ENCODE results near the gene IRF4.

IRF4 gene

DNA sequence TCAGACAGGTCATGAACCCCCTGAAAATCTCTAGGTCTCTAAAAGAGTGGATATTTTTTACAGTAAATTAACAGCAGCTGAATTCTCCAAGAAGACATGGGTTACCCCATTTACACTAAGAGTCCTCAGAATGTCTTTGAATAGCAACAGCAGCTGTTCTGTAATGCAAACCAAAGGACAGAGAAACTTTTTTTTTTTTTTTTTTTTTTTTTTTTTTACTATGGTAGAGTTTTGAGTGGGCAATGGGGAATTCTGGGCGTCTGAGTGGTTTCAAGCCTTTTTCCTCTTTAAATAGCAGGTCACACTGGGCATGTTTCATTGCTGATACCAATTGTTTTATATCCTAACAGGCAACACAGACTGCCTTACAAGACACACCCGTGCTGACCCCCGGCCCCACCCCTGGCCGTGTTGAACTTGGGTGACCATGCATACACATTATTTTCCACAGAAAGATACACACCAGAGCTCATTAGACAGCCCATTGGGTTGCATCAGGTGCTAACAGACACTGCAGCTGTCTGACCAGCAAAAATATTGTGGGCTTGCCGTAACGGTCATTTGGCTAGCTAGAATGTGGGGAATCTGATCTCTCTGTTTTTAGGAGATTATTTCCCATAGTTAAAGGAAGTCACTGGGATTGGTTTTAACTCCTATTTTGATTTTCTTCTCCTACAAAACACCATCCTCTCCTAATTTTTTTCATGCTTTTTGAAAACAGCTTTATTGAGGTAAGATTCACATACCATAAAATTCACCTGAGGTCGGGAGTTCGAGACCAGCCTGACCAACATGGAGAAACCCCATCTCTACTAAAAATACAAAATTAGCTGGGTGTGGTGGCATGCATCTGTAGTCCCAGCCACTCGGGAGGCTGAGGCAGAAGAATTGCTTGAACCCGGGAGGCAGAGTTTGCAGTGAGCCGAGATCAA lies 26.7 kb upstream of the IRF4 start:
- H3K27ac ChIP-seq, result no peak overlapping the region

DNA sequence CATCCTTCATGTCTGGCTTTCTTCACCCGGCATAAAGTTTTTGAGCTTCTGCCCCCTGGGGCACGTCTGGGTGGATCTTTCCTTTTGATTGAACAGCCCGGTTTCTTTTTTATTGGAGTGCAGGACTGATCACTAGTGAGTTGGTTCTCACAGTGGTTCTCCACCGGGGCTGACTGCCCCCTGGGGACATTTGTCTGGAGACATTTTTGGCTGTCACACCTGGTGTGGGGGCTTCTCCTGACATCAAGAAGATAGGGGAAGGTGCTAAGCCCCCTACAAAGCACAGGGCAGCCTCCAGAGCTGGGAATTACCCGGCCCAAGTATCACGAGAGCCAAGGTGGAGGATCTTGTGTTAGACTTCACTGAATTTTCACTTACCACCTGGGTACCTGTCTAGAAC lies 25.7 kb upstream of the IRF4 start:
- TF ChIP-seq, protein P1, sequence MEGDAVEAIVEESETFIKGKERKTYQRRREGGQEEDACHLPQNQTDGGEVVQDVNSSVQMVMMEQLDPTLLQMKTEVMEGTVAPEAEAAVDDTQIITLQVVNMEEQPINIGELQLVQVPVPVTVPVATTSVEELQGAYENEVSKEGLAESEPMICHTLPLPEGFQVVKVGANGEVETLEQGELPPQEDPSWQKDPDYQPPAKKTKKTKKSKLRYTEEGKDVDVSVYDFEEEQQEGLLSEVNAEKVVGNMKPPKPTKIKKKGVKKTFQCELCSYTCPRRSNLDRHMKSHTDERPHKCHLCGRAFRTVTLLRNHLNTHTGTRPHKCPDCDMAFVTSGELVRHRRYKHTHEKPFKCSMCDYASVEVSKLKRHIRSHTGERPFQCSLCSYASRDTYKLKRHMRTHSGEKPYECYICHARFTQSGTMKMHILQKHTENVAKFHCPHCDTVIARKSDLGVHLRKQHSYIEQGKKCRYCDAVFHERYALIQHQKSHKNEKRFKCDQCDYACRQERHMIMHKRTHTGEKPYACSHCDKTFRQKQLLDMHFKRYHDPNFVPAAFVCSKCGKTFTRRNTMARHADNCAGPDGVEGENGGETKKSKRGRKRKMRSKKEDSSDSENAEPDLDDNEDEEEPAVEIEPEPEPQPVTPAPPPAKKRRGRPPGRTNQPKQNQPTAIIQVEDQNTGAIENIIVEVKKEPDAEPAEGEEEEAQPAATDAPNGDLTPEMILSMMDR (conservative IDR thresholded peaks at IDR 0.05), result no peak

More for the DNA sequence above, 26.7 kb upstream of the IRF4 start:
- TF ChIP-seq, protein P1 (conservative IDR thresholded peaks at IDR 0.05), result no peak

DNA sequence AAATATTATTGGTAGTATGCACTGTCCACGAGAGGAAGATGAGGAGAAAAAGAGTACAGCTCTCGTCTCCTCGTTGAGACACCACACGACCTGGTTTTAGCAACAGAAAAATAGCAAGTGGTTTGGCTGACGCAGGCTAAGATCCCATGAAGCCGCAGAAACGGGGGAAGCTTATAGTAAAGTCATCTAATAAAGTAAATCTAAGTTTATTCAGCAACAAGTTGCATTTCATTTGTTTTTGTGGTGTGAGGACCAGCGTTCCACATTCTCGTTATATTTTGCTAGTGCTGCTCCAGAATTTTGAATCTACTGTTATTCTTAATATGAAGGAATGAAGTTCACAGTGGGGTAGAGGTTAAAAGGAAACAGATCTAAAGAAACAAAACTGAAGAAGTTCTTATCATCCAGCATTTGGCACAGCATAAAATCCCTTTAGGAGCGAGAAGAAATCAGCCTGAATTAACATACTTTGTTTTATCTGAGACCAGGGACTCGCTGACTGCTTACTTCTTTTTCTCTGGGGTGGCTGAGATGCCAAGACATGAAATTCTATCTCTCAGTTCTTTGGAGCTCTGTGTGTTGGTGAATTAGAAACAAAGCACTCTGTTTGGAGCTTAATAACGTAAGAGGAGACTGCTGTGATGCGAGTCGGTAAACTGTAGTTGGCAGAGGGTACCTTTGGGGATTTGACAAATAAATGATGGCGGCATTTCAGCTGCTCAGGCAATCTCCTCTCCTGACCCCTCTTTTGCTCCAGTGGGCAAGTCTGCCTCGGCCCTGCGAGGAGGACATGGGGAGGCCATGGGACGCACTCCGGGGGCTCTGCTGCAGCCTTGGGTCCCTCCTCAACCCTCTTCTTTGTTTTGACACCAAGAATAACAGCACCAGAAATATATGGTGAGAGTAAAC lies 24.9 kb upstream of the IRF4 start:
- TF ChIP-seq, protein P1 (conservative IDR thresholded peaks at IDR 0.05), result no peak
- H3K27ac ChIP-seq, result no peak overlapping the region

More for the DNA sequence above, 25.7 kb upstream of the IRF4 start:
- no peak overlapping the region for H3K27ac ChIP-seq

DNA sequence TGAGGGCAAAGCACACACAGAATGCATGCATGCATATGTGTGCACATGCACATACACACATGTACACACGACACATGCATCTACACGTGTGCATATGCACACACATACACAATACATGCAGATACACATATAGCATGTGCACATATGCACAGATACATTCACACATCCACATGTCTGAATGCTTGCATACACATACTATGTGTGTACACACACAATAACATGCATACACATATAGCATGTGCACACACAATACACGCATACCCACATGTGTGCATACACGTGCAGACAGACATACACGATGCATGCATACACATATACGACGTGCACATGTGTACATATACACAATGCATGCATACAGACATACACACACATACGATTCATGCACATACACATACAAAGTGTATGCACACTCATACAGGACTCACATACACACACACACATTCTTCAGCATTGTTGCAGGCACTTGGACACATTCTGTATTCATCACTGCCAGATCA lies 24.2 kb upstream of the IRF4 start:
- H3K27ac ChIP-seq, result no peak overlapping the region
- TF ChIP-seq, protein P1 (conservative IDR thresholded peaks at IDR 0.05), result no peak

DNA sequence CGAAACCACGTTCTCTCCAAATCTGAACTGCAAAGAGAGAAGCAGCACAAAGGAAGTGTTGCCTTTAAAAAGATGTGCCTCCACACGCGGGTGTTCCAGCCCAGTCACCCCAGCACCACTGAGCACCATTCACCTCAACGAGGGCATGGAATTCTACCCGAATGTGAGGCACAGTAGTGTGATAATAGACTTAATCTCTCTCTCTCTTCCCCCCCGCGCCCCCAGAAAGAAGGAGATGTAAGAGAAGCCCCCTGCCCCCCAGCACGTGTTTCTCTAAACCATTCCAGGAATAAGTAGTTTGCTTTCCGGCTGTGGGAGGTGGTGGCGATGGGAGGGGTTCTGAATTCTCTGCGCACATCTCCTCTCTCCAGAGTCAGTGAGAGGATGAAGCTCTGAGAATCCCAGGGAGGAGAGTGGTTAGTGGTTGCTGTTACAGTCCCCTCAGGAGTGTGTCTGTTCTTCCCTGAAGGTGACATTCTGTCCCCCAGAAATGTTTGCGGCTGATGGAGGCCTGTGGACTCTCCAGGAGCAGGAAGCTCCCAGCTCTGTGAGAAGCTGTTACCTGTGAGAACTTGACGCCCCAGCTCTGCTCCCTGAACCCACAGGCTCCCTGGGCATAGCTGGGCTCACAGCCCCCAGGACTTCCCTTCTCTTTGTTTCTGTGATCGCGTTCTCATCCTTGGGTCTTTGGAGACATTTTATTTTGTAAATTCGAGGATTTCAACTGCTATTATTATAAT lies 23.5 kb upstream of the IRF4 start:
- TF ChIP-seq, protein P1 (conservative IDR thresholded peaks at IDR 0.05), result no peak
- H3K27ac ChIP-seq, result no peak overlapping the region

DNA sequence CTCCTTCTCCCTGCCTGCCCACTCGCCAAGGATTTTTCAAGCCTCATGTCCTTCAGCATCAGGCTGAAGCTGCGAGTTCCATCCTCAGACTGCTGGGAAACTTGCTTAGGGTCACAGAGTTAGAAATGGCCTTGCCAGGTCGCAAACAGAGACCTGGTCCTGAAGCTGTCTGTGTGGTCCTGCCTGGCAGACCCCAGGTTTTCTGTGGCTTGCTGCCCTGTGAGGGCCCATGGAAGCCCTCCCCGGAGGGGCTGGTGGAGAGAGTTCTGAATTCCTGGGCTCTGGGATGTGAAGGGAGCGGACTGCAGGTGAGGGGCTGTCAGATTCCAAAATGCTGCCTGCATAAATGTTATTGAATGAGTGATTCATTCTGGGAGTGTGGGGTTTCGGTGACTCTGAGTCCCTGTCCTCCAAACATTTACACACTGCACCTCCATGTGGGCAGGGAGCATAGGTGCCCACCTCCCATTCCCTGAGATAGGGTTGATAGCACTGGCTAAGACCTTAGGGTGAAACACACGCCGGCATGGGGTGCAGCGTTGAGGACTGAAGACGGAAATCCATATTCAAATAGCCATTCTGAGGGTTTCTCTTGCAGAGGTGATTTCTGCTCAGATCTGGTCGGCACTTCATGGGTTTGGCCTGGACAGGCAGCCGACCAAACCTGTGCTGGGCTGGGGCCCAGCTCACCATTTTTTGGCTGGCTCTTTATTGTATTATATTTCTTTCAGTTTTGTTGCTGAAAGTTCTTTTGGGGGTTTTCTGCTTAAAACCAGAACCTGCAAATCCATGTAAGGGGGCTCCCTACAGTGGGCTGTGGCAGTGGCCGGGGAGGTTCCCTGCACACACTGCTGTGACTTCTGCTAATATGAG lies 21.8 kb upstream of the IRF4 start:
- TF ChIP-seq, protein P1 (conservative IDR thresholded peaks at IDR 0.05), result no peak
- no peak overlapping the region for H3K27ac ChIP-seq
